Measurements from ENCODE around the gene STXBP5. TPM values are rescaled to one million over a fixed set of nuclear protein-coding genes. Genes with fewer than 3 reads are reported as not detected.

STXBP5 gene
- total RNA-seq, 1 donor from 2014 or later, result 26.9 TPM

GRCh38 chr6:147392917-147393625 lies 188.9 kb downstream of the STXBP5 start:
- Mint-ChIP-seq H3K4me3 (ENCODE audit: unreplicated experiment) (no peak overlapping the region), H3K36me3 (ENCODE audit: low read depth, unreplicated experiment) (no peaks in the 10 kb centered on the region), H3K9me3 (ENCODE audit: unreplicated experiment) (no peaks in the 10 kb centered on the region), H3K4me1 (ENCODE audit: unreplicated experiment) (peaks cover 5% of the 10 kb centered on the region), H3K27me3 (ENCODE audit: unreplicated experiment) (no peaks in the 10 kb centered on the region), H3K27ac (ENCODE audit: unreplicated experiment) (no peak overlapping the region)
- TF ChIP-seq CTCF (IDR thresholded peaks at IDR 0.05; ENCODE audit: unreplicated experiment), result no peak
- no peak for DNase-seq (ENCODE audit: low spot score)

DNA sequence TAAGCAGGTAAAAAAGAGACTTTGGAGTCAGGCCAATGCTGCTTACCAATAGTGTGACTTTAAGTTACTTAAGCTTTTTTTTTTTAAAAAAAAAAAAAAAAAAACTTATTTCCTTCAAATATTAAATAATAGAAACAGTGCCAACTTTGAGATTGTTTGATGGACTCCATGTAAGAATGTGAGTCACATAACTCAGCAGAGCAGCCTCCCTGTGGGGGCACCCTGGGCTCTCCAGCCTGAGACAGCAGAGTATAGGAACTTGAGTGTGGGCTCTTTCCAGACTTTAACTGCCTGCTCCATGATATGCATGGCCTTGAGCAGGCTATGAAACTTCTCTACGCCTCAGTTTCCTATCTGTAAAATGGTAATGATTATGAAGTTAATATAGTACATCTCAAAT lies 190.9 kb downstream of the STXBP5 start:
- DNase-seq (ENCODE audit: low spot score), result no peak
- Mint-ChIP-seq H3K9me3 (ENCODE audit: unreplicated experiment) (no peaks in the 10 kb centered on the region), H3K27ac (ENCODE audit: unreplicated experiment) (no peak overlapping the region), H3K36me3 (ENCODE audit: low read depth, unreplicated experiment) (no peaks in the 10 kb centered on the region), H3K4me1 (ENCODE audit: unreplicated experiment) (peaks cover 5% of the 10 kb centered on the region), H3K27me3 (ENCODE audit: unreplicated experiment) (no peaks in the 10 kb centered on the region), H3K4me3 (ENCODE audit: unreplicated experiment) (no peak overlapping the region)
- no peak for TF ChIP-seq CTCF (IDR thresholded peaks at IDR 0.05; ENCODE audit: unreplicated experiment)

DNA sequence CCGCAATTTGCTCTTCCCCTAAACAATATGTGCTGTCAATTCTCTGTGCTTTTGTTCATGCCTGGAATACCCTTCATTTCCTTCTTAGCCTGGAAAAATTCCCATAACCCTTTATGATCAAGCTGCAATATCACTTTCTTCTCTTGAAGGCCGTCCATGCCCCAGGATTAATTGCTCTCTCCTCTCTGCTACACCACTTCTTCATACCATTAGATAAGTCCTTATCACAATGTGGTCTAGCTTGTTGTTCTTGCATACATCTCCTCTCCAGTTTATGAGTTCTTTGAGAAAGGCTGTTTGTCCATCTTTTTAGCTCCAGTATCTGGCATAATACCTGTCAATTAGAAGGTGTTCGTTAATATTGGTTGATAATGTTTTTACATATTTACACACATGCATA lies 193.1 kb downstream of the STXBP5 start:
- no peak for TF ChIP-seq CTCF (IDR thresholded peaks at IDR 0.05; ENCODE audit: unreplicated experiment)
- Mint-ChIP-seq H3K27me3 (ENCODE audit: unreplicated experiment) (no peaks in the 10 kb centered on the region), H3K36me3 (ENCODE audit: low read depth, unreplicated experiment) (peaks cover 9% of the 10 kb centered on the region), H3K27ac (ENCODE audit: unreplicated experiment) (no peak overlapping the region), H3K9me3 (ENCODE audit: unreplicated experiment) (peaks cover 3% of the 10 kb centered on the region), H3K4me3 (ENCODE audit: unreplicated experiment) (no peak overlapping the region), H3K4me1 (ENCODE audit: unreplicated experiment) (peaks cover 5% of the 10 kb centered on the region)
- DNase-seq (ENCODE audit: low spot score), result no peak

GRCh38 chr6:147400968-147401367 lies 196.8 kb downstream of the STXBP5 start:
- Mint-ChIP-seq H3K27me3 (ENCODE audit: unreplicated experiment) (no peaks in the 10 kb centered on the region), H3K4me1 (ENCODE audit: unreplicated experiment) (peaks cover 2% of the 10 kb centered on the region), H3K27ac (ENCODE audit: unreplicated experiment) (no peak overlapping the region), H3K9me3 (ENCODE audit: unreplicated experiment) (peaks cover 4% of the 10 kb centered on the region), H3K36me3 (ENCODE audit: low read depth, unreplicated experiment) (peaks cover 10% of the 10 kb centered on the region), H3K4me3 (ENCODE audit: unreplicated experiment) (no peak overlapping the region)
- DNase-seq (ENCODE audit: low spot score), result no peak
- no peak for TF ChIP-seq CTCF (IDR thresholded peaks at IDR 0.05; ENCODE audit: unreplicated experiment)

GRCh38 chr6:147401779-147402178 lies 197.6 kb downstream of the STXBP5 start:
- Mint-ChIP-seq H3K4me3 (ENCODE audit: unreplicated experiment) (no peak overlapping the region), H3K36me3 (ENCODE audit: low read depth, unreplicated experiment) (peaks cover 10% of the 10 kb centered on the region), H3K9me3 (ENCODE audit: unreplicated experiment) (peaks cover 4% of the 10 kb centered on the region), H3K4me1 (ENCODE audit: unreplicated experiment) (no peaks in the 10 kb centered on the region), H3K27me3 (ENCODE audit: unreplicated experiment) (no peaks in the 10 kb centered on the region), H3K27ac (ENCODE audit: unreplicated experiment) (no peak overlapping the region)
- no peak for DNase-seq (ENCODE audit: low spot score)
- TF ChIP-seq CTCF (IDR thresholded peaks at IDR 0.05; ENCODE audit: unreplicated experiment), result no peak
